SK-N-SH (cell line): Measurements from ENCODE around the gene CNTROB. TPM values are rescaled to one million over a fixed set of nuclear protein-coding genes. Genes with fewer than 3 reads are reported as not detected.
A peak's percentile ranks its signal among the peaks of the same experiment; 100 is the strongest.

Experiments
- CTCF ChIA-PET: fragments of 300-600, 350-600 bp; formaldehyde crosslinking; extraction: SDS; loops from one replicate; lab custom pipeline; 2021; lab: Yijun Ruan, JAX
- POLR2A ChIA-PET: fragments of 350-600 bp; sonication (Branson Sonifier 250); formaldehyde crosslinking; extraction: SDS; loops from one replicate; lab custom pipeline; 2020; ENCODE audit warnings: antibody characterized with exemption, inconsistent platforms; lab: Yijun Ruan, JAX
- DNase-seq: peaks from one replicate; pipeline ENCODE4 v3.0.0; 2012
- H2AFZ ChIP-seq: fragments of 200-600 bp; sonication (generic); 2 replicates; pipeline ENCODE4 v1.8.1; 2016; ENCODE audit warnings: antibody characterized with exemption, mild to moderate bottlenecking, low read depth
- H3F3A ChIP-seq: fragments of 200-600 bp; sonication (generic); replicated peaks from 2 replicates; pipeline ENCODE3; 2016; ENCODE audit warnings: antibody characterized with exemption, mild to moderate bottlenecking; ENCODE audit not compliant: insufficient read depth
- H3K27ac ChIP-seq, 2 experiments: fragments of 200-500 bp in 1 of 2; fragments of 200-600 bp in 1 of 2; sonication (Bioruptor generic) in 1 of 2; sonication (generic), shearing (Covaris generic) in 1 of 2; 2 replicates each; pipeline versions ENCODE4 v1.5.1 to v1.6.1; 2014 to 2016; ENCODE audit warnings: low read depth in 2 of 2, inconsistent platforms in 1 of 2, low read length in 1 of 2, mild to moderate bottlenecking in 1 of 2, mixed read lengths in 1 of 2
- H3K27me3 ChIP-seq: fragments of 200-600 bp; sonication (generic), shearing (Covaris generic); 2 replicates; pipeline ENCODE4 v1.6.1; 2016; ENCODE audit warnings: mixed run types; ENCODE audit not compliant: insufficient read depth
- H3K36me3 ChIP-seq, 2 experiments: fragments of 200-500 bp in 1 of 2; fragments of 200-600 bp in 1 of 2; sonication (Bioruptor generic) in 1 of 2; sonication (generic) in 1 of 2; replicated peaks in 1 of 2; 2 replicates each; pipeline versions ENCODE3 to v1.5.1; 2014 to 2016; ENCODE audit warnings: low read length in 1 of 2, mild to moderate bottlenecking in 1 of 2; ENCODE audit not compliant: insufficient read depth in 2 of 2, control insufficient read depth in 1 of 2
- H3K4me1 ChIP-seq, 2 experiments: fragments of 200-500 bp in 1 of 2; fragments of 200-600 bp in 1 of 2; sonication (Bioruptor generic) in 1 of 2; sonication (generic), shearing (Covaris generic) in 1 of 2; 2 replicates each; pipeline versions ENCODE4 v1.5.1 to v1.6.1; 2014 to 2016; ENCODE audit warnings: low read depth in 1 of 2, low read length in 1 of 2, mixed run types in 1 of 2; ENCODE audit not compliant: insufficient read depth in 2 of 2, control insufficient read depth in 1 of 2
- H3K4me2 ChIP-seq: fragments of 200-600 bp; sonication (generic), shearing (Covaris generic); 2 replicates; pipeline ENCODE4 v1.6.1; 2017; ENCODE audit warnings: mixed run types
- H3K4me3 ChIP-seq, 2 experiments: fragments of 200-500 bp in 1 of 2; fragments of 200-600 bp in 1 of 2; sonication (Bioruptor generic) in 1 of 2; sonication (generic), shearing (Covaris generic) in 1 of 2; 2 replicates each; pipeline versions ENCODE4 v1.5.1 to v1.8.1; 2014 to 2016; ENCODE audit warnings: low read depth in 2 of 2, inconsistent platforms in 1 of 2, low read length in 1 of 2, mild to moderate bottlenecking in 1 of 2, mixed read lengths in 1 of 2, moderate library complexity in 1 of 2
- H3K79me2 ChIP-seq: fragments of 200-600 bp; sonication (generic); 2 replicates; pipeline ENCODE4 v1.8.1; 2017; ENCODE audit warnings: mild to moderate bottlenecking; ENCODE audit not compliant: insufficient read depth
- H3K9ac ChIP-seq: fragments of 200-600 bp; sonication (generic); 2 replicates; pipeline ENCODE4 v1.6.1; 2017; ENCODE audit warnings: mixed run types
- H3K9me2 ChIP-seq: fragments of 200-600 bp; sonication (generic); 2 replicates; pipeline ENCODE4 v1.6.1; 2017; ENCODE audit warnings: mixed run types
- H3K9me3 ChIP-seq: fragments of 200-600 bp; sonication (generic); 2 replicates; pipeline ENCODE4 v1.6.1; 2017; ENCODE audit warnings: mixed run types, mild to moderate bottlenecking, moderate library complexity
- H4K20me1 ChIP-seq: fragments of 200-600 bp; sonication (generic); 2 replicates; pipeline ENCODE4 v1.6.1; 2017; ENCODE audit warnings: mild to moderate bottlenecking, mixed run types; ENCODE audit not compliant: insufficient read depth
- EP300 ChIP-seq, 2 experiments: IDR thresholded peaks; 2 replicates each; pipeline versions ENCODE4 v1.4.0 to v1.6.1; 2012; ENCODE audit warnings: borderline replicate concordance in 1 of 2, low read depth in 1 of 2, low read length in 1 of 2
- EZH2phosphoT487 ChIP-seq: fragments of 200-600 bp; sonication (generic); IDR thresholded peaks from 2 replicates; pipeline ENCODE4 v1.6.1; 2017; ENCODE audit warnings: low read depth, mixed run types, mild to moderate bottlenecking, antibody characterized with exemption, moderate library complexity, borderline replicate concordance
- FOSL2 ChIP-seq: IDR thresholded peaks from 2 replicates; pipeline ENCODE4 v1.4.0; 2012; ENCODE audit warnings: low read depth, mild to moderate bottlenecking, moderate library complexity, borderline replicate concordance
- FOXJ3 ChIP-seq: sonication (generic); formaldehyde crosslinking; IDR thresholded peaks from 2 replicates; pipeline ENCODE4 v1.5.1; 2020; ENCODE audit warnings: mild to moderate bottlenecking, missing genetic modification reagents
- JUND ChIP-seq: IDR thresholded peaks from 2 replicates; pipeline ENCODE4 v1.4.0; 2012
- MEF2A ChIP-seq: IDR thresholded peaks from 2 replicates; pipeline ENCODE4 v1.4.0; 2012; ENCODE audit warnings: low read depth, borderline replicate concordance
- POLR2AphosphoS5 ChIP-seq: IDR thresholded peaks from 2 replicates; pipeline ENCODE4 v1.6.1; 2012; ENCODE audit warnings: low read depth, low read length
- RAD21 ChIP-seq: IDR thresholded peaks from 2 replicates; pipeline ENCODE4 v1.6.1; 2012; ENCODE audit warnings: mild to moderate bottlenecking, low read length
- RFX5 ChIP-seq: IDR thresholded peaks from 2 replicates; pipeline ENCODE4 v1.6.1; 2012; ENCODE audit warnings: mild to moderate bottlenecking, improper control_type of control experiment, low read length
- RXRA ChIP-seq: IDR thresholded peaks from 2 replicates; pipeline ENCODE4 v1.4.0; 2012; ENCODE audit warnings: low read depth, mild to moderate bottlenecking, borderline replicate concordance
- SIN3A ChIP-seq: IDR thresholded peaks from 2 replicates; pipeline ENCODE4 v1.6.1; 2012; ENCODE audit warnings: low read depth, mild to moderate bottlenecking, low read length, moderate library complexity, borderline replicate concordance
- WGBS: methylation state at CpG from one replicate; pipeline ENCODE4 v1.1.6; 2017; ENCODE audit warnings: low lambda C conversion rate; 5-methylcytosine and 5-hydroxymethylcytosine counted together
- polyA plus RNA-seq, 3 experiments: library from polyadenylated mRNA; depleted of rRNA; stranded (reverse); fragments of >200 nt; gene quantifications; 2 replicates each; pipeline ENCODE4 v1.2.3, GENCODE V29; 2012
- TF ChIP-seq, protein P1 (sequence below): IDR thresholded peaks from 2 replicates; pipeline ENCODE4 v1.4.0; 2012; ENCODE audit warnings: low read depth, borderline replicate concordance
- TF ChIP-seq, protein P2 (sequence below): IDR thresholded peaks from 2 replicates; pipeline ENCODE4 v1.4.0; 2012; ENCODE audit warnings: low read depth
- TF ChIP-seq, protein P3 (sequence below): IDR thresholded peaks from 2 replicates; pipeline ENCODE4 v1.4.0; 2012; ENCODE audit warnings: low read depth, borderline replicate concordance
- TF ChIP-seq, protein P4 (sequence below): fragments of 200-600 bp; sonication (generic); IDR thresholded peaks from 2 replicates; pipeline ENCODE4 v1.6.1; 2017; ENCODE audit warnings: antibody characterized with exemption, mild to moderate bottlenecking, moderate library complexity

Gene CNTROB
- polyA plus RNA-seq, 1 of the 3 experiments (the other 2 are of a cell fraction) = 26.3 TPM

DNA sequence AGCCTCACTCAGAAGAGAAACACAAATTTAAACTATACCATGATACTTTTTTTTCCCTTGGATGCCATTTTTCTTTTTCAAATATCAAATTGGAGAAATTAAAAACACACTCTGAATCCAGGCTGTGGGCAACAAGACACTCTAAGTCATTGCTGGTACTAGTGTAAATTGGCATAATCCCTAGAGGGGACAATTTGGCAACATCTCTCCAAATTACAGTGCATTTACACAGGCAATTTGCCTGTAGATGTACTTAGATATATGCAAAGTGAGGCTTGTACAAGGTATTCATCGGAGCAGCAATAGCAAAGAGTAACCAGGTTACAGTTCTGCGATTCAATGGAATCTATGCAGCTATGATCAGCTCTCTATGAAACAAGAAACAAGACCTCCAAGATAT, 63.7 kb downstream of the CNTROB start:
- DNase-seq = no peak
- ChIA-PET POLR2A (no interaction called here), CTCF (interaction anchor here (0.7 to 3.9 kb wide), 6 partner anchors 9 to 65 kb away, joined by 3 to 19 read pairs (median 4); no protein-coding TSS in a partner anchor)
- no peaks in the 10 kb centered on the region for H3K9me3 ChIP-seq
- peaks cover 0 to 2% of the 10 kb centered on the region in 2 experiments; a peak in 1 of 4 replicates for H3K4me1 ChIP-seq
- no peaks in the 10 kb centered on the region for H3K36me3 ChIP-seq
- no peaks in the 10 kb centered on the region for H3K9me2 ChIP-seq
- no peak overlapping the region for H3K9ac ChIP-seq
- TF ChIP-seq RFX5 (no peak), FOXJ3 (CRISPR knock-in tag) (no peak), POLR2AphosphoS5 (no peak), SIN3A (no peak), JUND (no peak), RAD21 (no peak), RXRA (no peak), EP300 (IDR thresholded peaks at IDR 0.05; ENCODE audit: borderline replicate concordance in 1 of 2, low read depth in 1 of 2, low read length in 1 of 2) (no peak), EZH2phosphoT487 (no peak)
- TF ChIP-seq, protein P1, sequence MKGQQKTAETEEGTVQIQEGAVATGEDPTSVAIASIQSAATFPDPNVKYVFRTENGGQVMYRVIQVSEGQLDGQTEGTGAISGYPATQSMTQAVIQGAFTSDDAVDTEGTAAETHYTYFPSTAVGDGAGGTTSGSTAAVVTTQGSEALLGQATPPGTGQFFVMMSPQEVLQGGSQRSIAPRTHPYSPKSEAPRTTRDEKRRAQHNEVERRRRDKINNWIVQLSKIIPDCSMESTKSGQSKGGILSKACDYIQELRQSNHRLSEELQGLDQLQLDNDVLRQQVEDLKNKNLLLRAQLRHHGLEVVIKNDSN = no peak
- TF ChIP-seq, protein P2, sequence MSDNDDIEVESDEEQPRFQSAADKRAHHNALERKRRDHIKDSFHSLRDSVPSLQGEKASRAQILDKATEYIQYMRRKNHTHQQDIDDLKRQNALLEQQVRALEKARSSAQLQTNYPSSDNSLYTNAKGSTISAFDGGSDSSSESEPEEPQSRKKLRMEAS = no peak
- TF ChIP-seq, protein P3, sequence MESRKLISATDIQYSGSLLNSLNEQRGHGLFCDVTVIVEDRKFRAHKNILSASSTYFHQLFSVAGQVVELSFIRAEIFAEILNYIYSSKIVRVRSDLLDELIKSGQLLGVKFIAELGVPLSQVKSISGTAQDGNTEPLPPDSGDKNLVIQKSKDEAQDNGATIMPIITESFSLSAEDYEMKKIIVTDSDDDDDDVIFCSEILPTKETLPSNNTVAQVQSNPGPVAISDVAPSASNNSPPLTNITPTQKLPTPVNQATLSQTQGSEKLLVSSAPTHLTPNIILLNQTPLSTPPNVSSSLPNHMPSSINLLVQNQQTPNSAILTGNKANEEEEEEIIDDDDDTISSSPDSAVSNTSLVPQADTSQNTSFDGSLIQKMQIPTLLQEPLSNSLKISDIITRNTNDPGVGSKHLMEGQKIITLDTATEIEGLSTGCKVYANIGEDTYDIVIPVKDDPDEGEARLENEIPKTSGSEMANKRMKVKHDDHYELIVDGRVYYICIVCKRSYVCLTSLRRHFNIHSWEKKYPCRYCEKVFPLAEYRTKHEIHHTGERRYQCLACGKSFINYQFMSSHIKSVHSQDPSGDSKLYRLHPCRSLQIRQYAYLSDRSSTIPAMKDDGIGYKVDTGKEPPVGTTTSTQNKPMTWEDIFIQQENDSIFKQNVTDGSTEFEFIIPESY = no peak
- 69% methylated on average over 2 of the region's 2 CpGs for WGBS
- no peaks in the 10 kb centered on the region for H3F3A ChIP-seq
- H3K27ac ChIP-seq = peak overlapping the region in 1 of 2 experiments; percentile 18; a peak in 1 of 4 replicates
- H3K79me2 ChIP-seq = no peaks in the 10 kb centered on the region
- H3K4me2 ChIP-seq = no peak overlapping the region
- H4K20me1 ChIP-seq = no peaks in the 10 kb centered on the region
- no peak overlapping the region for H2AFZ ChIP-seq
- peaks cover 8% of the 10 kb centered on the region; the same call in 1 of the 2 replicates for H3K27me3 ChIP-seq
- no peak overlapping the region for H3K4me3 ChIP-seq

DNA sequence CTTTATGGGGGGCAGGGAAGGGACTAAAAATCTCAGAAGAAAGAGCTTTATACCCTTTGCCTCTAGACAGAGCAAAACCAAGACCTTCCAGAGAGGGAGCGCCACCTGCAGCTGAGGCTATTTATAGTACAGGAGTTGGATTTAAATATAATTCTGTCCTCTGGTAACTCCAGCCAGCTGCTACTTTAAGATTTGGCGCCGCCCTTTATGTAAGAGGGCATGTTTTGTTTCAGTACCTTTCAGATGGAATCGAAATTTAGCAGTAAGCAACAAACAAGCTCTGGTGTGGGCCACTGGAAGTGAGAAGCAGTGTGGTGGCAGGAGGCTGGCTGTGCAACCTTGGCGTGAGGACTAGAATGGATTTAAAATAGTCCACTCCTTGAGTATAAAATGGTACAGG, 65.2 kb downstream of the CNTROB start:
- H3K27me3 ChIP-seq = peaks cover 12% of the 10 kb centered on the region; the same call in 1 of the 2 replicates
- no peaks in the 10 kb centered on the region for H3K79me2 ChIP-seq
- DNase-seq = no peak
- ChIA-PET POLR2A (no interaction called here), CTCF (interaction anchor here (0.5 to 3.9 kb wide), 8 partner anchors 12 to 96 kb away, joined by 3 to 19 read pairs (median 4); partner anchors contain the start of gene RNF227)
- no peak overlapping the region for H3K4me2 ChIP-seq
- no peak overlapping the region for H3K4me3 ChIP-seq
- no peaks in the 10 kb centered on the region for H3F3A ChIP-seq
- no peaks in the 10 kb centered on the region for H3K9me2 ChIP-seq
- H2AFZ ChIP-seq = no peak overlapping the region
- H3K9ac ChIP-seq = no peak overlapping the region
- H3K9me3 ChIP-seq = no peaks in the 10 kb centered on the region
- WGBS = 68% methylated on average over 5 of the region's 5 CpGs
- TF ChIP-seq, protein P4, sequence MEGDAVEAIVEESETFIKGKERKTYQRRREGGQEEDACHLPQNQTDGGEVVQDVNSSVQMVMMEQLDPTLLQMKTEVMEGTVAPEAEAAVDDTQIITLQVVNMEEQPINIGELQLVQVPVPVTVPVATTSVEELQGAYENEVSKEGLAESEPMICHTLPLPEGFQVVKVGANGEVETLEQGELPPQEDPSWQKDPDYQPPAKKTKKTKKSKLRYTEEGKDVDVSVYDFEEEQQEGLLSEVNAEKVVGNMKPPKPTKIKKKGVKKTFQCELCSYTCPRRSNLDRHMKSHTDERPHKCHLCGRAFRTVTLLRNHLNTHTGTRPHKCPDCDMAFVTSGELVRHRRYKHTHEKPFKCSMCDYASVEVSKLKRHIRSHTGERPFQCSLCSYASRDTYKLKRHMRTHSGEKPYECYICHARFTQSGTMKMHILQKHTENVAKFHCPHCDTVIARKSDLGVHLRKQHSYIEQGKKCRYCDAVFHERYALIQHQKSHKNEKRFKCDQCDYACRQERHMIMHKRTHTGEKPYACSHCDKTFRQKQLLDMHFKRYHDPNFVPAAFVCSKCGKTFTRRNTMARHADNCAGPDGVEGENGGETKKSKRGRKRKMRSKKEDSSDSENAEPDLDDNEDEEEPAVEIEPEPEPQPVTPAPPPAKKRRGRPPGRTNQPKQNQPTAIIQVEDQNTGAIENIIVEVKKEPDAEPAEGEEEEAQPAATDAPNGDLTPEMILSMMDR = 0 out of 2 replicates have a peak, but pooled peaks have one; percentile 36
- TF ChIP-seq MEF2A (peak; percentile 52; the same call in 1 of the 2 replicates), EP300 (IDR thresholded peaks at IDR 0.05; ENCODE audit: borderline replicate concordance in 1 of 2, low read depth in 1 of 2, low read length in 1 of 2) (no peak), FOSL2 (no peak)
- H3K27ac ChIP-seq = no peak overlapping the region
- no peaks in the 10 kb centered on the region for H4K20me1 ChIP-seq
- H3K36me3 ChIP-seq = no peaks in the 10 kb centered on the region
- peaks cover 0 to 2% of the 10 kb centered on the region in 2 experiments; a peak in 1 of 4 replicates for H3K4me1 ChIP-seq
